AG10803 (cell line): ENCODE data around the gene ZNF438.

ENCODE experiments used
- DNase-seq: peaks from one replicate; pipeline ENCODE4 v3.0.0; 2010; ENCODE audit warnings: low read depth
- H3K4me3 ChIP-seq: 2 replicates; pipeline ENCODE4 v1.5.1; 2011; ENCODE audit warnings: mild to moderate bottlenecking, low read length, control low read depth
- CTCF ChIP-seq: conservative IDR thresholded peaks from 2 replicates; pipeline ENCODE4 v1.5.1; 2011; ENCODE audit warnings: mild to moderate bottlenecking, low read length, control low read depth, inconsistent platforms

Gene ZNF438

DNA sequence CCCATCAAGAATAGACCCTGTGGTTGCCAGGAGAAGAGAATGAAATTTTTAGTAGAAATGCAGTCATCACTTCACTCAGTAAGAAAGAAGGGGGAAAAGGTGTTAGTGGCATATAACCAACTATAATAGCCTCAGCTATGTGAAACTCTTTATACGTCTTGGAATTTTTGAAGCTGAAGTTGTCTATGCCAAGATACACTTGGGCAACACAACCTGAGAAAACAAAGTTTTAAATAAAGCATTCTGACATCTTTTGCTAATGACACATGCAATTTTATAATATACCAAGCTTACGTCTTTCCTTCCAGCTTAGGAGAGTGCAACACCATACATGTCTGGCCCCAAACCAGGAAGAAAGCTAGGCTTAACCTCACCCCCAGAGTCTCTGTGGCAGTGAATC is 40.8 kb upstream of the ZNF438 start:
- no peak for TF ChIP-seq CTCF
- DNase-seq, result no peak
- no peak overlapping the region for H3K4me3 ChIP-seq

DNA sequence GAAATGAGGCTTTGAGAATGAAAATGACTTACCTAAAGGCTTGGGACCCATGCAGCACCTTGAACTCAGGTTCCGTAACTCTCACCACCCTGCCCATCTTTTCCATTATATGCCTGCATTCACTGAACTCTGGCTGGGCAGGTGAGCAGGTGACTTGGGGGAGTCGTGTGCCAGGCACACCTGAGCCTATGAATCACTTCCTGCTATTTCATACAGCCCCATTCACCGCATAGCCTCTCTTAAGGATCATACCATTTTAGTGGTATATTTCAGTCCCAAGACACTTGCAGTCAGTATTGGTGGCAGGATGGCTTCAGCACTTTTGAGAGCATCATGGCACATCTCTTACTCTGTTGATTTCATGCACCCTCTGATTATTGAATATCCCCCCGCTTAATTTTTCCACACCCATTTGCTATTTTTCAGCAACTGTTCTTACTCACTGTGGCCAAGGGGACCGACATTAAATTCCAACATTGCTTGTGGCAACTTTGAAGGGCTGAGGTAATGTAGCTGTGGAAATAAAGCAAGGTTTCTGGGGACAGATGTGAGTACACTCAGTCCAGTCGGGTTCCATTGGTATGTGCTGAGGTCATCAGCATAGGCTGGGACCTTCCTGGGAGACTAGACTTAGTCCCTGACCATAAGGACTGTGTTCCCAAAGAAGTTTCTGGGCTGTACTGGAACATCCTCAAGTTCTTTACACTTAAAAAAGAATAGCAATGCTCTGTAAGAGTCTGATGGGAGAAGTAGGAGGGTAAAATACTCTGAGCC is 39.8 kb upstream of the ZNF438 start:
- no peak for TF ChIP-seq CTCF
- no peak overlapping the region for H3K4me3 ChIP-seq
- DNase-seq, result peak; percentile 89

DNA sequence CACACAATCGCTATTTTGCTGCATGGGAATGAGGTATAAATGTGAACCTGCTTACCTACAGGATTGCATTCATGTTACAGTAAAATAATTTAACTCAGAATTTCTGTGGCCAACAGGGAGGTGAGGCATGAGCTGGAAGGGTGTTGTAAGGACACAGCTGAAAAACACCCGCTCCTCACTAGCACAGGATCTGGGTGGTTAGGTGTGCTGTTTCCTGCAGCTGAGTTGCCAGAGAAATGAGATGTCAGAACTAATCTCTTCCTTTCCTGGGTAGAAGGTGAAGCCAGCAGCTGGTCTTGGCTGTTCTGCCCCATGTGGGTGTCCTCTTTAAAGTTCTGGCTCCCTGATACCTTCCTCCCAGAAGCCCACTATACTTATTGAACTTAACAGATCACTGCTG is 39.0 kb upstream of the ZNF438 start:
- no peak overlapping the region for H3K4me3 ChIP-seq
- DNase-seq, result no peak
- no peak for TF ChIP-seq CTCF

DNA sequence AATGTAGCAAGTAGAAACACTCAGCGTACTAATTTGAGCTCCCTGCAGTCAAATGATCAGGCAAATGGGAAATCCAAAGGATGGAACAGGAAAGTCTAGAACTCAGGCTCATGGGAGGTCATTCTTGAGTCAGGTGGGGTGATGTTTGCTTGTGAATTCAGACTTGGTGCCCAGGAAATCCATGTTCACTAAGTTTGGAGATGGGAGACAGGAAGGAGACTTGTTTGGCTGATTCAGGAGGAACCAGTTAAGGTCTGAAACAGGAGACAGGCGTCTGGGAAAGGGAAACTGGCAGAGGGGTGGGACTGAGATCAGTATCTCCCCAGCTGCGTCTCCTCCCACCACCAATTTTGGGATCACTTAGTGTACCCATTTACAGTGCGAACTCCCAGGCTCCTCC is 38.4 kb upstream of the ZNF438 start:
- no peak overlapping the region for H3K4me3 ChIP-seq
- no peak for DNase-seq
- TF ChIP-seq CTCF, result no peak

DNA sequence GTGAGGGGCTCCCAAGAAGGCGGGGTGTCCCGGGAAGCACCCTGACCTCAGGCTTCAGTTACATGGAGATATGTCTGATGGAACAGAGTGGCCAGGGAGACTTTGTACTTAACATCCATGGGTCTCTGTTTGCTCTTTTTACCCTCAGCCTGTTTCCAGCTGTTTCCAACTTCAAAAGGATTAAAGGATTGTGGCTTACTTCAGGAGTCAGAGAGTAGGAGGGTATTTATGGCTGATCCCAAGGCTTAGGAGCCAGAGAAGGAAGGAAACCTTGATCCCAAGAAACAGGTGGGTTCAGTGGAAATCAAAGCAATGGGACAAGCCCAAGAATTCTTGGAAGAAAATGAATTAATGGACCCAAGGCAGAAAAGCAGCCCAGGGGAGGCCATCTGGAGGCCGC is 37.7 kb upstream of the ZNF438 start:
- no peak for DNase-seq
- no peak overlapping the region for H3K4me3 ChIP-seq
- no peak for TF ChIP-seq CTCF

GRCh38 chr10:31064348-31064747 is 32.7 kb upstream of the ZNF438 start:
- DNase-seq, result peak; percentile 85
- no peak overlapping the region for H3K4me3 ChIP-seq
- TF ChIP-seq CTCF, result no peak

DNA sequence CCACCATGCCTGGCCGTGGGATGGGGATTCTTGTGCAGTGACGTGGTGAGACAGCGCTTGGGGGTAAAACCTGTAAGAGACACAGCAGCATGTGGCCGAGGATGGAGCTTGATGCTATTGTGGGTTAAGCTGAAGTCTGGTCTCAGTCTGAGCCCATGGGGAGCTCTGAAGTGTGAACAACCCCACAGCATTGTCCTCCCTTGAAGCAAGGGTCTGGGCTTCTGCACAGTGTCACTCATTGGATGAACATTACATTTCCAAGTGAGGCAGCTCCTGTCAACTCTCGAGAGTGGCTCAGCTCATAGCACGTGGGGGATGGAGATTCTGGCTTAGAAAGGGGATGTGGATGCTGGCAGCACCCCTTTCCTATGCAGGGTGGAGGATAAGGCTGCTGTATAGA is 32.2 kb upstream of the ZNF438 start:
- DNase-seq, result no peak
- no peak for TF ChIP-seq CTCF

More for the DNA sequence above, 32.2 kb upstream of the ZNF438 start:
- no peak overlapping the region for H3K4me3 ChIP-seq
